Measurements from ENCODE around the gene SNAP25.

SNAP25 gene

GRCh38 chr20:10304471-10305046 is 85.9 kb downstream of the SNAP25 start:
- H3K27me3 ChIP-seq (ENCODE audit: insufficient read depth, insufficient read length), result no peaks in the 10 kb centered on the region
- no peak overlapping the region for H3K4me3 ChIP-seq (ENCODE audit: insufficient read length, low read depth)
- no peak overlapping the region for H3K9ac ChIP-seq (ENCODE audit: insufficient read length, low read depth)
- no peaks in the 10 kb centered on the region for H3K36me3 ChIP-seq (ENCODE audit: insufficient read depth, insufficient read length, low read length)
- DNase-seq (ENCODE audit: low read depth, low spot score), result no peak
- no peak for TF ChIP-seq ZNF274 (IDR thresholded peaks at IDR 0.05; ENCODE audit: low read depth, low read length)
- no peak for TF ChIP-seq SUZ12 (IDR thresholded peaks at IDR 0.05; ENCODE audit: extremely low read depth, insufficient read depth, insufficient read length)
- TF ChIP-seq YY1 (IDR thresholded peaks at IDR 0.05; ENCODE audit: insufficient read depth, insufficient read length), result no peak
- no peaks in the 10 kb centered on the region for H3K4me1 ChIP-seq (ENCODE audit: insufficient read depth, insufficient read length)
- H3K9me3 ChIP-seq (ENCODE audit: insufficient read depth, low read length), result no peaks in the 10 kb centered on the region

- Histone ChIP-seq H3K27me3 (ENCODE audit: insufficient read depth, insufficient read length) (no peaks in the 10 kb centered on the region), H3K9me3 (ENCODE audit: insufficient read depth, low read length) (no peaks in the 10 kb centered on the region), H3K9ac (ENCODE audit: insufficient read length, low read depth) (no peak overlapping the region), H3K36me3 (ENCODE audit: insufficient read depth, insufficient read length, low read length) (no peaks in the 10 kb centered on the region), H3K4me3 (ENCODE audit: insufficient read length, low read depth) (no peak overlapping the region), H3K4me1 (ENCODE audit: insufficient read depth, insufficient read length) (no peaks in the 10 kb centered on the region)
- no peak for DNase-seq (ENCODE audit: low read depth, low spot score)
- TF ChIP-seq YY1 (IDR thresholded peaks at IDR 0.05; ENCODE audit: insufficient read depth, insufficient read length) (no peak), SUZ12 (IDR thresholded peaks at IDR 0.05; ENCODE audit: extremely low read depth, insufficient read depth, insufficient read length) (no peak), ZNF274 (IDR thresholded peaks at IDR 0.05; ENCODE audit: low read depth, low read length) (no peak)
Measured at GRCh38 chr20:10306440-10307358, 88.1 kb downstream of the SNAP25 start.

GRCh38 chr20:10307359-10307735 is 88.7 kb downstream of the SNAP25 start:
- no peaks in the 10 kb centered on the region for H3K36me3 ChIP-seq (ENCODE audit: insufficient read depth, insufficient read length, low read length)
- H3K27me3 ChIP-seq (ENCODE audit: insufficient read depth, insufficient read length), result no peaks in the 10 kb centered on the region

GRCh38 chr20:10308652-10309051 is 90.0 kb downstream of the SNAP25 start:
- Histone ChIP-seq H3K9ac (ENCODE audit: insufficient read length, low read depth) (no peak overlapping the region), H3K4me1 (ENCODE audit: insufficient read depth, insufficient read length) (no peaks in the 10 kb centered on the region), H3K27me3 (ENCODE audit: insufficient read depth, insufficient read length) (no peaks in the 10 kb centered on the region), H3K36me3 (ENCODE audit: insufficient read depth, insufficient read length, low read length) (no peaks in the 10 kb centered on the region), H3K9me3 (ENCODE audit: insufficient read depth, low read length) (no peaks in the 10 kb centered on the region), H3K4me3 (ENCODE audit: insufficient read length, low read depth) (no peak overlapping the region)
- TF ChIP-seq ZNF274 (IDR thresholded peaks at IDR 0.05; ENCODE audit: low read depth, low read length) (no peak), SUZ12 (IDR thresholded peaks at IDR 0.05; ENCODE audit: extremely low read depth, insufficient read depth, insufficient read length) (no peak), YY1 (IDR thresholded peaks at IDR 0.05; ENCODE audit: insufficient read depth, insufficient read length) (no peak)
- DNase-seq (ENCODE audit: low read depth, low spot score), result no peak

More at GRCh38 chr20:10307359-10307735, 88.7 kb downstream of the SNAP25 start:
- Histone ChIP-seq H3K4me3 (ENCODE audit: insufficient read length, low read depth) (no peak overlapping the region), H3K9ac (ENCODE audit: insufficient read length, low read depth) (no peak overlapping the region), H3K4me1 (ENCODE audit: insufficient read depth, insufficient read length) (no peaks in the 10 kb centered on the region), H3K9me3 (ENCODE audit: insufficient read depth, low read length) (no peaks in the 10 kb centered on the region)
- no peak for DNase-seq (ENCODE audit: low read depth, low spot score)
- no peak for TF ChIP-seq SUZ12 (IDR thresholded peaks at IDR 0.05; ENCODE audit: extremely low read depth, insufficient read depth, insufficient read length)
- no peak for TF ChIP-seq ZNF274 (IDR thresholded peaks at IDR 0.05; ENCODE audit: low read depth, low read length)
- TF ChIP-seq YY1 (IDR thresholded peaks at IDR 0.05; ENCODE audit: insufficient read depth, insufficient read length), result no peak

- Histone ChIP-seq H3K9ac (ENCODE audit: insufficient read length, low read depth) (no peak overlapping the region), H3K4me1 (ENCODE audit: insufficient read depth, insufficient read length) (no peaks in the 10 kb centered on the region), H3K36me3 (ENCODE audit: insufficient read depth, insufficient read length, low read length) (no peaks in the 10 kb centered on the region), H3K9me3 (ENCODE audit: insufficient read depth, low read length) (no peaks in the 10 kb centered on the region), H3K27me3 (ENCODE audit: insufficient read depth, insufficient read length) (no peaks in the 10 kb centered on the region), H3K4me3 (ENCODE audit: insufficient read length, low read depth) (no peak overlapping the region)
- no peak for DNase-seq (ENCODE audit: low read depth, low spot score)
- TF ChIP-seq ZNF274 (IDR thresholded peaks at IDR 0.05; ENCODE audit: low read depth, low read length) (no peak), SUZ12 (IDR thresholded peaks at IDR 0.05; ENCODE audit: extremely low read depth, insufficient read depth, insufficient read length) (no peak), YY1 (IDR thresholded peaks at IDR 0.05; ENCODE audit: insufficient read depth, insufficient read length) (no peak)
Measured at GRCh38 chr20:10309326-10309725, 90.7 kb downstream of the SNAP25 start.

GRCh38 chr20:10312111-10312510 is 93.5 kb downstream of the SNAP25 start:
- H3K4me1 ChIP-seq (ENCODE audit: insufficient read depth, insufficient read length), result no peaks in the 10 kb centered on the region

GRCh38 chr20:10313215-10313614 is 94.6 kb downstream of the SNAP25 start:
- Histone ChIP-seq H3K36me3 (ENCODE audit: insufficient read depth, insufficient read length, low read length) (no peaks in the 10 kb centered on the region), H3K4me3 (ENCODE audit: insufficient read length, low read depth) (no peak overlapping the region), H3K9ac (ENCODE audit: insufficient read length, low read depth) (no peak overlapping the region), H3K4me1 (ENCODE audit: insufficient read depth, insufficient read length) (no peaks in the 10 kb centered on the region), H3K27me3 (ENCODE audit: insufficient read depth, insufficient read length) (no peaks in the 10 kb centered on the region), H3K9me3 (ENCODE audit: insufficient read depth, low read length) (peaks cover 20% of the 10 kb centered on the region)
- no peak for TF ChIP-seq SUZ12 (IDR thresholded peaks at IDR 0.05; ENCODE audit: extremely low read depth, insufficient read depth, insufficient read length)
- no peak for TF ChIP-seq ZNF274 (IDR thresholded peaks at IDR 0.05; ENCODE audit: low read depth, low read length)
- TF ChIP-seq YY1 (IDR thresholded peaks at IDR 0.05; ENCODE audit: insufficient read depth, insufficient read length), result no peak
- no peak for DNase-seq (ENCODE audit: low read depth, low spot score)

More at GRCh38 chr20:10312111-10312510, 93.5 kb downstream of the SNAP25 start:
- Histone ChIP-seq H3K27me3 (ENCODE audit: insufficient read depth, insufficient read length) (no peaks in the 10 kb centered on the region), H3K9me3 (ENCODE audit: insufficient read depth, low read length) (peaks cover 10% of the 10 kb centered on the region), H3K4me3 (ENCODE audit: insufficient read length, low read depth) (no peak overlapping the region), H3K9ac (ENCODE audit: insufficient read length, low read depth) (no peak overlapping the region), H3K36me3 (ENCODE audit: insufficient read depth, insufficient read length, low read length) (no peaks in the 10 kb centered on the region)
- TF ChIP-seq ZNF274 (IDR thresholded peaks at IDR 0.05; ENCODE audit: low read depth, low read length) (no peak), SUZ12 (IDR thresholded peaks at IDR 0.05; ENCODE audit: extremely low read depth, insufficient read depth, insufficient read length) (no peak)
- DNase-seq (ENCODE audit: low read depth, low spot score), result no peak
